Sigmoid colon (tissue), 4 donors: ENCODE data around the gene NKX6-2.

Source experiments
- CTCF ChIP-seq, 4 experiments: fragments of 450-650 bp in 3 of 4; fragments of 200-600 bp in 1 of 4; IDR thresholded peaks; one replicate each; pipeline ENCODE4 v1.5.1; 2016 to 2019; ENCODE audit warnings: antibody characterized with exemption in 4 of 4, mild to moderate bottlenecking in 3 of 4, moderate library complexity in 2 of 4
- EP300 ChIP-seq, 4 donors: sonication (generic); formaldehyde crosslinking; IDR thresholded peaks; one replicate each; pipeline ENCODE4 v1.6.1; 2017; ENCODE audit warnings: antibody characterized with exemption in 4 of 4
- POLR2AphosphoS5 ChIP-seq, 4 donors: sonication (generic); formaldehyde crosslinking; IDR thresholded peaks; one replicate each; pipeline ENCODE4 v1.6.1; 2017; ENCODE audit warnings: antibody characterized with exemption in 4 of 4

DNA sequence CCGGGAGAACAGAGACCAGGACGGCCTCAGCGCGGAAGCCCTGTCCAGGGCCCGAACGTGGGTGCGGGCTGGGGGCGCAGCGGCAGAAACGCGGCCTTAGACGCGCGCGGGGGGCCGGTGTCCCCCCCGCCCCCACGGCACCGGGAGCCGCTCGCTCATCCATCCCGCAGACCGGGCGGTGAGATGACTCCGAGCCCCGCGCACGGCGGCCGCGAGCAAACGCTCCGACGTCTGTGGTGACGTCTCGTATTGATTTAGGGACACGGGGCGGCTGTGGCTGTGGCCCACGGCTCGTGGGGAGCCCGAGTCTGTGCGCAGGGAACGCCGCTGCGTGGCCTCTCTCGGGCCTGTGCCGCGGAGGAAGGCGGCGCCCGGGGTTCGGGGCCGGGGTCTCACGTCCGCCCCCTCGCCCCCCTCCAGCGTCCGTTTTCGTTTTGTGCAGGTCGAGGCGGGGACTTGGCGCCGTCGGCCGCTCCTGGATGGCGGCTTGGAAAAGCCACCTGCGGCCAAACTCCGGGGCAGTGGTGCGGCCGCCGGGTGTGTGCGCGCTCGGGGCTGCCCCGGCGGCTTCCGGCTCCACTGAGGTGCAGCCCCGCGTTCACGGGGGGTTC is 1.0 kb upstream of the NKX6-2 start:
- TF ChIP-seq CTCF (IDR thresholded peaks at IDR 0.05) (no peak), POLR2AphosphoS5 (IDR thresholded peaks at IDR 0.05) (no peak), EP300 (IDR thresholded peaks at IDR 0.05) (no peak)
